CD4-positive, alpha-beta T cell treated with Interleukin-17A for 1 hour (primary cell): Measurements from ENCODE around the gene MAPK8IP3.
A peak's percentile ranks its signal among the peaks of the same experiment; 100 is the strongest.
"Not testable (repeated sequence)": the region's sequence is repeated elsewhere in the genome, so short reads cannot be mapped to it uniquely, and the experiment has no call there.

Experiments
- DNase-seq: peaks from one replicate; pipeline ENCODE4 v3.0.0-alpha.2; 2020

Gene MAPK8IP3

GRCh38 chr16:1680361-1680760 is 25.6 kb upstream of the MAPK8IP3 start:
- DNase-seq = no peak

DNA sequence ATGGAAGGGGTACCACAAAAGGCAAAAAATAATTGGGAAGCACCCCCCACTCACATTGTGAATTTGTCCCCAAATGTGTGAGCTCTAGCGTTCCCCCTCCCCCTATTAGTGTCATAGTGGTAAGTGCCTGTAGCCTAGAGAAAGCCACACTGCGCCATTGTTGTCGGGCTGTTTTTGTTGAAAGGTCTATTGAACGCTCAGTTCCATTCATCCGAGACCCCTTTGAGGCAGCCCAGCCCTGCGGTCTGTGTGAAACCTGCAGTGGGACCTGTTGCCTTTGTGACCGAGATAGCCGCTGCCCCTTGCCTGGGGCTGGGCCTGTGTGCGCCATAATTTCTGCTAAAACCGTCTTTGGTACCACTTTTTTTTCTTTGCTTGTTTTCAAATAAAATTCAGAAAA is 25.0 kb upstream of the MAPK8IP3 start:
- no peak for DNase-seq

DNA sequence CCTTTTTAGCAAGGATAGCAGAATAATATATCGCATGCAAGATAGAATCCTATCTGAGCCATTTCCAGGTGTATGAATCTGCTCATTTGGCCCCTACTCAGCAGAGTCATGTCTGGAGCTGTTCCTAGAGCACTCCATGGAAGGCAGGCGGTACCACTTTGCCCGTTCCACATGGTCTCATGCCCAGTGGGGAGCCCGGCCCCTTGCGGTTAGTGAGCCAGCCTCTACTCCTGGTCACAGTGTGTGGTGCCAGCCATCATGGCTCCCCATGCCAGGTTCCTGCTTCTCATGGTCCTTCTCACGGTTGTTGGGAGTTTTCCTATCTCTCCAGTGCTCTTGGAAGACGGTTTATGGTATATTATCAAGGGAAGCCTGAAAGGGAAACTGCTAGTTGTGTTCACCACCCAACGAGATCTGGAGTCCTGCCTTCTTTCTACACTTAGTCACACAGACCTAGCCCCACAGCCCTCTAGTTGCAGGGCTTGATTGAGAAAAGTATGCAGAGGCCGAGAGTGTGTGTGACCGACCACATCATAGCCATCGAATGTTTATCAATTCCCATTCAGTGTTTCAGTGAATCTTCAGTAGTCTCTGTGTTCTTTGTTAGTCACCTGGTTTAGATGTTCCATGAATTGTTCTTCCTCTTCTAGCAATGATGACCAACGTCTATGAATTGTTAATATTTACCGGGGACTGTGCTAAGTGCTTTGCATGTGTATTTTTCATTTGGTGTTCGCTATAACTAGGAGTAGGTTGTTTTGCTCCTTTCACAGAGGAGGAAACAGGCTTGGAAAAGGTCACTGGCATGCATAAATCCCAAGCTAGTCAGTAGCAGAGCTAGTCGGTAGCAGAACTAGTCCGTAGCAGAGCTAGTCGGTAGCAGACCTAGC is 18.3 kb upstream of the MAPK8IP3 start:
- DNase-seq = no peak

- DNase-seq = no peak
Measured at GRCh38 chr16:1688807-1689560, 17.0 kb upstream of the MAPK8IP3 start.

DNA sequence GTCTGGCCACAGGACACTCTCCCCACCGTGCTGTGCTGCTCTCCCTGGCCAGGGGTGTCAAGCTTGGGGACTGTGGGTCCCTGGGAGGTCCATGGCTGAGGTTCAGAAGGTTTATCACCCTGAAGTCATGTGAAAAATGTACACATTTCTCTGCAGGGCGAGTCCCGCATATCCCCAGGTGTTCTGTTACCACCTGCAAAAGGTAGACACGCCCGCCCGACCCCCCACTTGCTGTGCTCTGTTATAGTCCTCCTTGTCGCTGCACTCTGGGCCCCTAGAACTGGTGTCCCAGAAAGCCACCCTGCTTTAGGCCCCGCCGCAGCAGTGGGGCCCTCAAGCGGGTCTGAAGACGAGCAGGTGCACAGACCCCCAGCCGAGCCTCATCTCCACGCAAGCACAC is 16.1 kb upstream of the MAPK8IP3 start:
- no peak for DNase-seq

GRCh38 chr16:1690810-1691209 is 15.2 kb upstream of the MAPK8IP3 start:
- no peak for DNase-seq

DNA sequence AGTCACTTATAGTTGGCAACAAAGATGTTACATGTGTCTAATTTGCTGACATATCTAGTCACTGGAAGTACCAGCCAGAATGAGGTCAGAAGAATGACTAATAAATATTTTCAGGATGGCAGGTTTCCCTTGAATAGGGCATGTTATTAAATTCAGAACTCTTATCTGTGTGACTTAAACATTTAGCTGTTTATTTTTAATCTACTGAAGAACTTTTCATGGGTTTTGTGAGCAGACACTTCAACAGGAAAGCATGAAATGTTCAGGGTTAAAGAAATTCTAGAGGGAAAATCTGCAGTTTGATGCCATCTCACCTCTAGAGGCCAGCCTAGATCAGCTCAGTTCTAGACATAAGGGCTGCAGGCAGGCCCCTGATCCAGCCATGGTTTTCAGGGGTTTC is 14.7 kb upstream of the MAPK8IP3 start:
- no peak for DNase-seq

- no peak for DNase-seq
Measured at GRCh38 chr16:1691956-1692355, 14.0 kb upstream of the MAPK8IP3 start.

- no peak for DNase-seq
Measured at GRCh38 chr16:1696863-1697262, 9.1 kb upstream of the MAPK8IP3 start.

DNA sequence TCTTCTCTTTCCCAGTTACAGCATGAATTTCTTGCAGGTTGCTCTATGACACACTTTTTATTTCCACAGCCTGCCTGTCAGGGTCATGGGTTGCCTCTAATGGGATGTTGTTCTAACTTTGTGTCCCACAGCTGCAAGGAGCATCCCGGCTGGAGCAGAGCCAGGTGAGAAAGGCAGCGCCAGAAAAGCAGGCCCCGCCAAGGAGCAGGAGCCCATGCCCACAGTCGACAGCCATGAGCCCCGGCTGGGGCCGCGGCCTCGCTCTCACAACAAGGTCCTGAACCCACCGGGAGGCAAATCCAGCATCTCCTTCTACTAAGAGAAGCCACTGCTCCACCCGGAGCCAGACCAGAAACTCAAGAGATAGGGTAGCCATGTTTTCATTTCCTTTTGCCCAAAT is 7.3 kb upstream of the MAPK8IP3 start:
- DNase-seq = no peak

DNA sequence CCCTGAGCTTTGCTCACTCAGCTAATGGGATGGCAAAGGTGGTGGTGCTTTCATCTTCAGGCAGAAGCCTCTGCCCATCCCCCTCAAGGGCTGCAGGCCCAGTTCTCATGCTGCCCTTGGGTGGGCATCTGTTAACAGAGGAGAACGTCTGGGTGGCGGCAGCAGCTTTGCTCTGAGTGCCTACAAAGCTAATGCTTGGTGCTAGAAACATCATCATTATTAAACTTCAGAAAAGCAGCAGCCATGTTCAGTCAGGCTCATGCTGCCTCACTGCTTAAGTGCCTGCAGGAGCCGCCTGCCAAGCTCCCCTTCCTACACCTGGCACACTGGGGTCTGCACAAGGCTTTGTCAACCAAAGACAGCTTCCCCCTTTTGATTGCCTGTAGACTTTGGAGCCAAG is 5.7 kb upstream of the MAPK8IP3 start:
- no peak for DNase-seq

GRCh38 chr16:1701216-1701878 is 4.6 kb upstream of the MAPK8IP3 start:
- DNase-seq = no peak

- DNase-seq = not testable (repeated sequence)
Measured at GRCh38 chr16:1705324-1705687, 689 bp upstream of the MAPK8IP3 start.

DNA sequence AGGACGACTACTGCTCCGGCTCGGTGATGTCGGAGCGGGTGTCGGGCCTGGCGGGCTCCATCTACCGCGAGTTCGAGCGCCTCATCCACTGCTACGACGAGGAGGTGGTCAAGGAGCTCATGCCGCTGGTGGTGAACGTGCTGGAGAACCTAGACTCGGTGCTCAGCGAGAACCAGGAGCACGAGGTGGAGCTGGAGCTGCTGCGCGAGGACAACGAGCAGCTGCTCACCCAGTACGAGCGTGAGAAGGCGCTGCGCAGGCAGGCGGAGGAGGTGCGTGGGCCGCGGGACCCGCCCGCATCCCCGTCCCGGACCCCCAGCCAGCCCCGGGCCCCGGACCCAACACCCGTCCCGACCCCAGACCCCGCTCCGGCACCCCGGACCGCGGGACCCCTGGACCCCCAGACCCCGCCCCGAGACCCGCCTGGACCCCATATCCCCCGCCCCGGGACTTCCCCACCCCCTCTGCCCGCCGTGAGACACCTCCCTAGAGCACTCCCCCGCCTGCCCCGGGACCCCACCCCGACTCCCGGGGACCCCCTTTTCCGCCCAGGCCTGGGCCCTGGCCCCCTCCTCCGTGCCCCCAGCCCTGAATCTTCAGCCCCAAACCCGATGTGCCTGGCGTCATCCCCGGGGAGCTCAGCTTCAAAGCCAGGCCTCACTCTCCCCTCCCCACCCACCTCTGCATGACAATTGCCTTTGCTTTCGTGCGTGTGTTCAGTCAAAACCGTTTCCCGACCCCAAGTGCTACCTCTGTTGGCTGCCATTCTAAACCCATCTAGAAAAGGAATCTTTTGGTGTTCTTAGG is 594 bp downstream of the MAPK8IP3 start:
- peak; percentile 49 for DNase-seq

- DNase-seq = peak; percentile 10
Measured at GRCh38 chr16:1707193-1707790, 1.3 kb downstream of the MAPK8IP3 start.

DNA sequence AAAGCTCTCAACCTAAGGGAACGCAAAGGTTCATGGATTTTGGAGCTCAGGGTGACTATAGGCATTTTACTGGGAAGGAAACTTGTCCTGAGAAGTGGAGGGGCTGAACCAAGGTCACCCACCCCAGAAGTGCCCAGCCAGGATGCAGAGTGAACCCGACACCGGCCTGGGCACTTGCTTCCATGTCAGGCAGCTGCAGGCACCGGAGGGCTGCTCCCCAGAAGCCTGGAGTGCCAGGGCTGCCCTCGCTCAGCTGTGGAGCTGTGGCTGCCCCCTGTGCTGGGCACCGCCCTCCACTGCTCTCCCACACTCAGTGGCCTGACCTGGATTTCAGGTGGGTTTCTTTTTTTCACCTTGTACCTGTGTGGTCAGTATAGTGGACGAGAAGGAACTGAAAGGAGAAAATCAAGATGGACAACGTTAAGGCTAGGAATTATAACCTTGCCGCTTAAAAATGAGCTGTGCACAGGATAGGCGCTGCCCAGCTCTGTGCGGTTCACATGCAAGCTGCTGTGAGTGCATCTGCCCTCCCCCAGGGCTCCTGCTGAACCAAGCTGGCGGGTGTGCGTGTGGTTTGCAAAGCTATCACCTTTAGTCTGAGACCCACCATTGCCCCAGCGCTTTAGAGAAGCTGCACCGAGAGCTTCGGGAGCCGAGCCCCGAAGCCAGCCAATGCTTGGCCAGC is 2.2 kb downstream of the MAPK8IP3 start:
- no peak for DNase-seq

DNA sequence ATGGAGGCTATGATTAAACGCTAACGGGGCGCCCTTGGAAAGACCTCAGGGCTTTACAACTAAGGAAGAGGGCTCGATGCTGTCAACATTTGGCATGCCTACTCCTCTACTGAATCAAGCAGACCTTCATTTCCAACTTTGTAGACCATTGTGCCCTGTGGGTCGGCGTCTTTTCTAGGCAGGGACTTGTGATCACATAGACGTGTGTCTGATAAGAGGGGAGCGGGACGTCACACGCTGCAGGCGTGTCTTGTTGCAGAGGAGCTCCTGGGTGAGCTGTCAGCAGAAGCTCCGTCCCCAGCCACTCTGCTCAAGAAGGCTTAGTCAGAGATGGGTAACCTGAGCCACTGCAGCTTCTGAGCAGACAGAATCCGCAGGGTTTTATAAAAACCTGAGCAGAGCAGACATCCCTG is 2.8 kb downstream of the MAPK8IP3 start:
- DNase-seq = no peak

DNA sequence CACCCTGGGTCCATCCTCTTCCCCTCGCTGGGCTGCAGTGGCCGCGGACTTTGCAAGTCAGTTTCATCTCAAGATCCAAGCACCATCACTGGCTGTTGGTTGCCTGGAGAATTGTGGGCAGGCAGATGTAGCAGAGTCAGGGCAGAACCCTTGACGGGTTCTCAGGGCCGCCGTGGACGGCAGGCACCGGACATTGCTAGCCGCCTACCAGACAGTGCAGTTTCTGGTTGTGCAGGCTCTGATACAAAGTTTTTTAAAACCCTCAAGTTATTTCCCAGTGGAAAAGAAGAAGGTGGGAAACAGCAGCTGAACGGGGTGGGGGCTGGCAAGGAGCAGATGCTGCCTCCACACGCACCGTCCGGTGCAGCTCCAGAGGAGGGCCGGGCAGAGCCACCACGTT is 3.4 kb downstream of the MAPK8IP3 start:
- no peak for DNase-seq

DNA sequence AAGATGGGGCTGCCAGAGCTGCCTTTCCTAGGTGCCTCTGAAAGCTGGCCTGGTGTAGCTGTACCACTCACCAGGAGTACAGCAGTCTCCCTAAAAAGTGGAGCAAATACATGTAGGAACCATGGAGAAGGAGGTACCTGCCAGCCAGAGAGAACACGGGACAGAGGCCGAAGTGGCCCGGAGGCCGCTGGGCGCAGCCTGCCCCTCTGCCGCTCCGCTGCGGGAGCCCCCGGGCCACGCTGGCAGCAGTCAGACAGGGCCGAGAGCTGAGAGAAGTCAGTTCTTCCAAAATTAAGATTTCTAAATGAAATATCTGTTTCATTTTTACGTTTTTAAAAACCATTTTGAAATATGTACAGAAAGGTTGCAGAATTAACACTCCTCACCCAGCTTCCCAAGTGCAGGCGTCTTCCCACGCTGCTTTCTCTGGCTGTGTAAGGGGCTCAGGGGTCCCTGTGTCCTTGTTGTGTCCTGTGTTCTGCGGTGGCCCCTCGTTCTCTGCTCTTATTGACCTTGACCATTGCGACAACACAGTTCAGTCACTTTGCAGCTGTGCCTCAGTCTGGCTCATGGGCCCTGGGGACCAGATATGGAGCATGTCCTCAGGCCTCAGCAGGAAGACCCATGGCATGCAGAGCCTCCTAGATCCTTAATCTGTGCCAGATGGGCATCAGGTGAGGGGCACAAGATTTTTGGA is 5.0 kb downstream of the MAPK8IP3 start:
- no peak for DNase-seq

DNA sequence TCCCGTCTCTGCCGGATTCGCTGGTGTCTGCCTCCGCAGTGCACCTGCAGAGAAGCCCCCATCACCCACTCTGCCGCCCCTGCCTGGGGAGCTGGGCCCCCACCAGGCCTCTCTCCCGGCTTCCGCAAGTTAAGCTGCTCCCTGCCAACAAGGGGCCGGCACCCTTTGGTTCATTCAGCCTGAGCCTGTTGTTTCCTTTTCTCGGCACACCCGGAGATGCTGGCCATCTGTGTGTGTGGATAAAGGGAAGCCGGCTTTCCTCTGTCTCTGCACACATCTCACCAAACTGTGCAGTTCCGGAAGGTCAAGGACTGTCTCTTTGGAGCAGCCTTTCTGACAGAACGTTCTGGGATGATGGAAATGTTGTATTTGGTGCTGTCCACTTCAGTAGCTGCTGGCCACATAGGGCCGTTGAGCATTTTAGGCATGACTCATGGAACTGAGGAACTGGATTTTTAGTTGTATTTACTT is 6.8 kb downstream of the MAPK8IP3 start:
- DNase-seq = no peak

DNA sequence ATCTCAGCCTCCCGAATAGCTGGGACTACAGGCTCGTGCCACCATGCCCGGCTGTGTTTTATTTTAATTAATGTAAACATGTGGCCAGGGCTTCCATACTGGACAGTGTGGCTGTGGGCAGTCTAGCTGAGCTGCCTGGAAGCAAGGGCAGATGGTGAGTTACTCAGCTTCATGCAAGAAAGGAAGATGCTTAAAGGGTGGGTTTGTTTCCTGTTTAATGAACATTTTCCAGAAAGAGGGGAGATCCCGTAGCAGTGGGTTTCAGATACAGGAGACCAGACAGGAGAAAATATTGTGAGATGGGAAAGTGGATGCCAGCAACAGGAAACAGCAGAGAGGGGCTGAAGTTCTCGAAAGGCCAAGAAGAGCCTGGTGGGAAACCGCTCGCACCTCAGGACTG is 7.3 kb downstream of the MAPK8IP3 start:
- DNase-seq = no peak
